Central memory CD4-positive, alpha-beta T cell (primary cell): Measurements from ENCODE around the gene PLEKHH2.
"Not testable (repeated sequence)": the region's sequence is repeated elsewhere in the genome, so short reads cannot be mapped to it uniquely, and the experiment has no call there.

ENCODE experiments used
- DNase-seq: peaks from one replicate; pipeline ENCODE4 v3.0.0; 2022

The PLEKHH2 gene

DNA sequence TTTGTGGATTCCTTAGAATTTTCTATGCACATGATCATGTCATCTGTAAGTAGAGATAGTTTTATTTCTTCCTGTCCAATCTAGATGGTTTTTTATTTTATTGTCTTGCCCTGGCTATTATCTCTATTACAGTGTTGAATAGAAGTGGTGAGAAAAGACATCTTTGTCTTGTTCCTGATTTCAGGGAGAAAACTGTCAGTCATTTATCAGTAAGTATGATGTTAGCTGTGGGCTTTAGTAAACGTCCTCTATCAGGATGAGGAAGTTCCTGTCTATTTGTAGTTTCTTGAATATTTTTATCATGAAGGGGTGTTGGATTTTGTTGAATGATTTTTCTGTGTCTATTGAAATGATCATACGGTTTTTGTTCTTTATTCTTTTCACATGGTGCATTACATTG is 5.3 kb downstream of the PLEKHH2 start:
- no peak for DNase-seq

GRCh38 chr2:43643680-43644079 is 6.6 kb downstream of the PLEKHH2 start:
- no peak for DNase-seq

DNA sequence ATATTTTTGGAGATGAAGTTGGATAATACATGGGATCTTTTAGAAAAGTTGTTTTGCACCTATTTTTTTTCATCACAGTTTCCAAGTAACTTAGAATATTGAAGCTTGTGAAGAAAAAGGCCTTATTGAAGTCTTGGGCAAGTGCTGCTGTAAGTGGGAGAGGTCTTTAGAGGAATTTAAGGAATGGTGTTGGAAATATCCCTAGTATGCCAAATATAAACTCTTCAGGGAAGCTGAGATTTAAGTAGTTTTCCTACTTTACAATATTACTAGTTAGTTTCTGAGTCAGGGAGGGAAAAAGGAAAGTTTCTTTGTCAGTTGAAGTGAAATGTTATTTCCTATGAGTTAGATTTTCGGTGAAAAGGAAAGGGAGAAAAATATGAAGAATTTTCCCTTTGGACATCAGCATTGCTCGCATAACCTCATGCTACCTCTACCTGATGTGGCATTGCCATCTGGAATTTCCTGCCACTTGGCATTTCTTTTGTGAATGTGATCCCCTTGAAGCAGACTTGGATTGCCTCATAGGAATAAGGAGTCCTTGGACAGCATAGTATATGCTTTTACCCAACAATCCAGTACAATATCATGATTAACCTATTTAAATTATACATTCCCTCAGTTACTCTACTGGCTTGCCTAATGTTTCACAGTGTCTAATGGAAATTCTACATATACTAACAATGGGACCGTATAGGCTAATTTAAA is 12.1 kb downstream of the PLEKHH2 start:
- no peak for DNase-seq

- no peak for DNase-seq
Measured at GRCh38 chr2:43653506-43653905, 16.4 kb downstream of the PLEKHH2 start.

DNA sequence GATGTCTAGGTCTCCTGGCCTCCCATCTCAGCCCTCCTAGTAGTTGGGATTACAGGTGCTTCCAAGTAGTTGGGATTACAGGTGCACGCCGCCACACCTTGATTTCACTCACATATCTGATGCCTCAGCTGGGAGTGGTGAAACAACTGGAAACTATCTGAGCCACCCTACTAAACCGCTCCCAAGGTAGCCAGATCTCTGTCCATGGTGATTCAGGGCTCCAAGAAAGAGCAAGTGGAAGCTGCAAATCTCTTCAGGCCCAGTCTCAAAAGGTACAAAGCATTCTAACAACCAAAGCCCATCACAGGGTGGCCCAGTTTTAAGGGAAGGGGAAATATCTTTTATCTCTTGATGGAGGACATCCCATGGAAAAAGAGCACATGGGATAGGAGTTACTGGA is 20.2 kb downstream of the PLEKHH2 start:
- no peak for DNase-seq

- no peak for DNase-seq
Measured at GRCh38 chr2:43675646-43676321, 38.7 kb downstream of the PLEKHH2 start.

DNA sequence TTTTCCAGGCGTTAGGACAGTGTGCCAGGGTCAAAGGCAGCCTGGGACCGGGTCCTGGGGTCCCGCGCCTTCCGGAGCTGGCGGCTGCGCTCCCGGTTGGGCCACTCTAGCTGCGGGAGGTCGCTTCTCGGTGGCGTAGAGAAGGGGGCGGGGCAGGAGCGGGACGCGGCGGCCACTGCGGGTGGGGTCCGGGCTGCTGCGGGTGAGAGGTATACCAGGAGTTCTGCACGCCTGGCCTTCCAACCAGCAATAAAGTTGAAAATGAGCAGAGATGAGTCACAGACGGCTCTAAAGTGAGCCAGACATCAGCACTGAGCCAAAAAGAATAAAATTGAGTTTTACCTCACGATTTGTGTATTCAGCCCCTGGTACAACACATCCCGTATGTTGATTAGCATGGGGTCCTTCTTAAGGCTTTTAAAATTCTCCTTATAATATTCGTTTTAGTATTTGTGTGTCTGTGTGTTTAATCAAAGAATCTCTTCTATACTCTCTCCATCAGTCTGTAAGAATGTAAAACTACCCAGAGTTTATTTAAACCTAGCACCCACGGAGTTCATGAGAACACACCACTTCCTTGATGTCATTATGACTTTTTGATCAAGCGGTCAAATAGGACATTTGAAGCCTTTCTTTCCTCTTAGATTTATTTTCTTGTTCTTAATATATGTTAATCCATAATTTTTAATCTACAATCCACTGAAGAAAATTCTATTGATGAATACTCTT is 39.4 kb downstream of the PLEKHH2 start, which contains the start of gene C1GALT1C1L:
Gene C1GALT1C1L, minus strand, starts transcription at position 108 of the 729 bp plus-strand sequence. Its CDS starts 107 bp downstream, at position 1.
- no peak for DNase-seq

GRCh38 chr2:43677783-43678182 is 40.7 kb downstream of the PLEKHH2 start:
- not testable (repeated sequence) for DNase-seq

DNA sequence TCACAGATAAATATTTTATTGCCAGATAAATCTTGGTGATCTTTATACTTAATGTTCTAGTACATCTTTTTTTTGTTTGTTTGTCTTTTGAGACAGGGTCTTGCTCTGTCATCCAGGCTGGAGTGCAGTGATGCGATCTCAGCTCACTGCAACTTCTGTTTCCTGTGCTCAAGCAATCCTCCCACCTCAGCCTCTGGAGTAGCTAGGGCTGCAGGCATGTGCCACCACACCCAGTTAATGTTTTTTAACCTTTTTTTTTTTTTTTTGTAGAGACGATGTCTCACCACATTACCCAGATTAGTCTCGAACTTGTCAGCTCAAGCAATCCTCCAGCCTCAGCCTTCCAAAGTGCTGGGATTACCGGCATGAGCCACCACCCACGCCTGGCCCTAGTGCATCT is 48.3 kb downstream of the PLEKHH2 start:
- no peak for DNase-seq

DNA sequence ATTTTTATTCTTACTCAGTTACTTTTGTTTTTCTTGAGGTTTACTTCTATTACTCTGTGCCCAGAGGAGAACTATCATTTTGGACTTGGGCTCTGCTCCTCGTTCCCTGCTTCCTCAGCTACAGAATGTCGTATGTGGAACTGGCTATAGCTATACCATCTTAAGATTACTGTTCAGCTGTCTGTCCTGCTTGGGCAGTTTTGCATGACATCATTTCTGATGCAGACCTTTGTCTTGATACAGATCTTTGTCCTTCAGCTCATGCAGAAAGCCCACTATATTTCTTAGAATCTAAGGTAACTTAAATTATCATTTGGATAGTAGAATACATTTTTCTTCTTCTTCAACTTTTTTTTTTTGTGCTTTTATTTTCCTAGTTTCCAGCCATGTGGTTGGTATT is 52.9 kb downstream of the PLEKHH2 start:
- DNase-seq = no peak

- no peak for DNase-seq
Measured at GRCh38 chr2:43692428-43692994, 55.5 kb downstream of the PLEKHH2 start.

DNA sequence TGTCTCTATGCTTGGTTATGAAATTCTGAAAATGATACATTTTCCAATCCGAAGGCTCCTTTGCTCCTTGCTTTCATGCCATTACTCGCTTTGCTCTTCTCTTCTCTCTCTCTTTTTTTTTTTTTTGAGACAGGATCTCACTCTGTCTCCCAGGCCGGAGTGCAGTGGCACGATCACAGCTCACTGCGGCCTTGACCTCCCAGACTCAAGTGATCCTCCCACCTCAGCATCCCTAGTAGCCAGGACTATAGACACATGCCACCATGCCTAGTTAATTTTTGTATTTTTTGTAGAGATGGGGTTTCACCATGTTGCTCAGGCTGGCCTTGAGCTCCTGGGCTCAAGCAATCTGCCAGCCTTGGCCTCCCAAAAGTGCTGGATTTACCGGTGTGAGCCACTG is 61.1 kb downstream of the PLEKHH2 start:
- not testable (repeated sequence) for DNase-seq

GRCh38 chr2:43699761-43700160 is 62.7 kb downstream of the PLEKHH2 start:
- DNase-seq = no peak

GRCh38 chr2:43701111-43701510 is 64.1 kb downstream of the PLEKHH2 start:
- no peak for DNase-seq

DNA sequence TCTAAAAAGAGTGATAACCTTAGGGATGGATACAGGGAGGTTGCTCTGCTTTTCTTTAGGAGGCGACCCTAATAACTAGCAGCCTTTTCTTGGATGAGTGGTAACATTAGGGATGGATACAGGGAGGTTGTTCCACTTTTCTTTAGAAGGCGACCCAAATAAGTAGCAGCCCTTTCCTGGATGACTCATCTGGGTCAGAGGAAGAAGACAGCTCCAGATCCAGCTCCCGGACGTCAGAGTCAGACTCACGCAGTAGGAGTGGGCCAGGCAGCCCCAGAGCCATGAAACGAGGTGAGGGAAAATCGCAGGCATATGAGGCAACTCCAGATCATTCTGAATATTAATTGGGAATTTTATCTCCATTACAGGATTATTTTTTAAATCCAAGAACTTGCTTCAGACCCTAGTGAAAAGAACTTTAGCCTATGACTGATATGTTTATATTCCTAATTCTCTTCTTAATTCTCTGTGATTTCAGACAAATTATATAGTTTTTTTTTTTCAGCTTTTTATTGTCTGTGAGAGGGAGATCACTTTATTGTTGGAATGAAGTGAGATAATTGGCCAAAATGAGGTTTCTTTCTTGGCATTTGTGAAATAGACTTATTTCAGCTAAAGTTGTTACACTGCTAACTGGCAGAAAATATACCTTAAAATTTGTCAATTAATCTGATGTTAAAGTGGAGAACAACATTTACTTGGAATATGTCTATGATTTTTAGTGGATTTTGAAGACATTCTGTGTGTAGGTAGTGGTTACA is 70.4 kb downstream of the PLEKHH2 start:
- no peak for DNase-seq

- DNase-seq = no peak
Measured at GRCh38 chr2:43708178-43708577, 71.1 kb downstream of the PLEKHH2 start.

- DNase-seq = no peak
Measured at GRCh38 chr2:43708891-43709290, 71.8 kb downstream of the PLEKHH2 start.

GRCh38 chr2:43710866-43711265 is 73.8 kb downstream of the PLEKHH2 start:
- no peak for DNase-seq

GRCh38 chr2:43714164-43714563 is 77.1 kb downstream of the PLEKHH2 start:
- DNase-seq = no peak

- no peak for DNase-seq
Measured at GRCh38 chr2:43715300-43716098, 78.4 kb downstream of the PLEKHH2 start.

- DNase-seq = no peak
Measured at GRCh38 chr2:43717322-43717721, 80.3 kb downstream of the PLEKHH2 start.
